SK-N-SH treated with all-trans-retinoic acid at 6 μM for 48 hours (cell line): ENCODE measurements around the gene GTPBP1.

ENCODE experiments used
- ATAC-seq: fragments of 200-7000 bp; cut with Tn5 transposase; 3 replicates; pipeline ENCODE4 v1.9.1; 2020; ENCODE audit warnings: mild to moderate bottlenecking, moderate library complexity
- ARNTL ChIP-seq: fragments of 450-650 bp; formaldehyde crosslinking; IDR thresholded peaks from 2 replicates; pipeline ENCODE4 v1.5.0; 2020; ENCODE audit warnings: low read depth, mild to moderate bottlenecking, moderate library complexity, borderline replicate concordance
- BACH2 ChIP-seq: fragments of 250-450 bp; sonication (Bioruptor Pico); IDR thresholded peaks from 2 replicates; pipeline ENCODE4 v1.9.0; 2021; ENCODE audit warnings: mild to moderate bottlenecking, borderline replicate concordance
- ESRRG ChIP-seq: fragments of 250-450 bp; sonication (Bioruptor Pico); IDR thresholded peaks from 2 replicates; pipeline ENCODE4 v1.6.1; 2021; ENCODE audit warnings: mild to moderate bottlenecking
- GLIS3 ChIP-seq: fragments of 250-450 bp; sonication (Bioruptor Pico); IDR thresholded peaks from 2 replicates; pipeline ENCODE4 v1.5.0; 2020; ENCODE audit warnings: mild to moderate bottlenecking, moderate library complexity
- ISL1 ChIP-seq: fragments of 250-450 bp; sonication (Bioruptor Pico); IDR thresholded peaks from 2 replicates; pipeline ENCODE4 v2.1.2; 2022; ENCODE audit warnings: mild to moderate bottlenecking, moderate library complexity
- OSR1 ChIP-seq: fragments of 250-450 bp; sonication (Bioruptor Pico); IDR thresholded peaks from 2 replicates; pipeline ENCODE4 v1.8.0; 2022; ENCODE audit warnings: moderate library complexity, mild to moderate bottlenecking, inconsistent platforms
- SNAI2 ChIP-seq: fragments of 250-450 bp; sonication (Bioruptor Pico); IDR thresholded peaks from 2 replicates; pipeline ENCODE4 v1.5.0; 2020; ENCODE audit warnings: mild to moderate bottlenecking, moderate library complexity
- TCF4 ChIP-seq: fragments of 250-450 bp; sonication (Bioruptor Pico); IDR thresholded peaks from 2 replicates; pipeline ENCODE4 v1.8.0; 2021; ENCODE audit warnings: mild to moderate bottlenecking, moderate library complexity, borderline replicate concordance
- TOX ChIP-seq: fragments of 250-450 bp; sonication (Bioruptor Pico); IDR thresholded peaks from 2 replicates; pipeline ENCODE4 v1.8.0; 2021; ENCODE audit warnings: mild to moderate bottlenecking, moderate library complexity, borderline replicate concordance
- ZC3H10 ChIP-seq: fragments of 250-450 bp; sonication (Bioruptor Pico); IDR thresholded peaks from 2 replicates; pipeline ENCODE4 v1.5.1; 2021; ENCODE audit warnings: mild to moderate bottlenecking, moderate library complexity
- ZFP3 ChIP-seq: fragments of 250-450 bp; sonication (Bioruptor Pico); IDR thresholded peaks from 2 replicates; pipeline ENCODE4 v1.5.0; 2020; ENCODE audit warnings: mild to moderate bottlenecking, moderate library complexity
- ZFP30 ChIP-seq: fragments of 450-650 bp; formaldehyde crosslinking; IDR thresholded peaks from 2 replicates; pipeline ENCODE4 v1.5.0; 2022; ENCODE audit warnings: mild to moderate bottlenecking, moderate library complexity
- ZNF565 ChIP-seq: fragments of 450-650 bp; formaldehyde crosslinking; conservative IDR thresholded peaks from 2 replicates; pipeline ENCODE4 v1.5.0; 2020; ENCODE audit warnings: low read depth, mild to moderate bottlenecking, moderate library complexity
- ZNF70 ChIP-seq: fragments of 450-650 bp; formaldehyde crosslinking; IDR thresholded peaks from 2 replicates; pipeline ENCODE4 v1.5.0; 2020; ENCODE audit warnings: mild to moderate bottlenecking, moderate library complexity
- ZNF8 ChIP-seq: fragments of 450-650 bp; formaldehyde crosslinking; IDR thresholded peaks from 2 replicates; pipeline ENCODE4 v1.5.0; 2020; ENCODE audit warnings: mild to moderate bottlenecking, moderate library complexity
- TF ChIP-seq, protein P1 (sequence below): fragments of 250-450 bp; sonication (Bioruptor Pico); IDR thresholded peaks from 2 replicates; pipeline ENCODE4 v1.8.0; 2021; ENCODE audit warnings: low read depth, mild to moderate bottlenecking, moderate library complexity, borderline replicate concordance
- TF ChIP-seq, protein P2 (sequence below): fragments of 250-450 bp; sonication (Bioruptor Pico); IDR thresholded peaks from 2 replicates; pipeline ENCODE4 v1.8.0; 2020; ENCODE audit warnings: mild to moderate bottlenecking, moderate library complexity, borderline replicate concordance
- TF ChIP-seq, protein P3 (sequence below): fragments of 250-450 bp; sonication (Bioruptor Pico); IDR thresholded peaks from 2 replicates; pipeline ENCODE4 v1.5.0; 2020; ENCODE audit warnings: mild to moderate bottlenecking, moderate library complexity
- TF ChIP-seq, protein P4 (sequence below): fragments of 250-450 bp; sonication (Bioruptor Pico); IDR thresholded peaks from 2 replicates; pipeline ENCODE4 v1.5.1; 2020; ENCODE audit warnings: low read depth, mild to moderate bottlenecking, moderate library complexity

The GTPBP1 gene

DNA sequence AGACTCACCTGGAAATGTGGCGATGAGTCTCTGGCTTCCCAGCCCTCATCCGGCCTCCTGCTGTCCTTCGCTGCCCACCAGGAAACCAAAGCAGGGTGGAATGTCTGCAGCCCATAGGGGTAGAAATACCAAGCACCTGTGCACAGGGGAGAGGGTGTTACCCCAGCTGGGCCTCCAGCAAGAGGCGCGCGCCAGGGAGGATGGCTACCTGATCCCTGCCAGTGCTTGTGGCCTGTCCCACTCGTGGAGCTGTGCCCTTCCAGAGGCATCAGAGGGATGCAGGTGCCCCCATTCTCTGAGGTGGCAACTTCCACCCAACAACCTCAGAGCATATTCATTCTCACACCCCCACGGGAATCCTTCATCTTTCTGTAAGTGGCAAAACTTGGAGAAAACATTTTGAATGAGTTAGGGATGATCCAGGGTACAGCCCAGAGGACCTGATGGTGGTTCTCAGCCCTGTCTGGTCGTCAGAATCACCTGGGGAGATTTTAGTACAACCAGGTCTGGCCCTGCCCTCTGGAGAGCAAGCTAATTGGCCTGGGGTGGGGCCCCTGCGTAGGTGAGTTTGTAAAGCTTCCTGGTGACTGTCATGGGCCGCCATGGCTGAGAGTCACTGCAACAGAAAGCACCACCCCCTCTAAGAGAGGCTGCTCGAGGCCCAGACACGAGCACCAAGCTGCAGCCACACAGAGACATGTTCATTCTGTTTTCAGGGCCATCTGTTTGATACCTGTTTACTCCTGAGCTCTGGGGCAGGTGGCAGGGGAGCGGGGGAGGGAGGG, 40.1 kb downstream of the GTPBP1 start:
- no peak for ATAC-seq

DNA sequence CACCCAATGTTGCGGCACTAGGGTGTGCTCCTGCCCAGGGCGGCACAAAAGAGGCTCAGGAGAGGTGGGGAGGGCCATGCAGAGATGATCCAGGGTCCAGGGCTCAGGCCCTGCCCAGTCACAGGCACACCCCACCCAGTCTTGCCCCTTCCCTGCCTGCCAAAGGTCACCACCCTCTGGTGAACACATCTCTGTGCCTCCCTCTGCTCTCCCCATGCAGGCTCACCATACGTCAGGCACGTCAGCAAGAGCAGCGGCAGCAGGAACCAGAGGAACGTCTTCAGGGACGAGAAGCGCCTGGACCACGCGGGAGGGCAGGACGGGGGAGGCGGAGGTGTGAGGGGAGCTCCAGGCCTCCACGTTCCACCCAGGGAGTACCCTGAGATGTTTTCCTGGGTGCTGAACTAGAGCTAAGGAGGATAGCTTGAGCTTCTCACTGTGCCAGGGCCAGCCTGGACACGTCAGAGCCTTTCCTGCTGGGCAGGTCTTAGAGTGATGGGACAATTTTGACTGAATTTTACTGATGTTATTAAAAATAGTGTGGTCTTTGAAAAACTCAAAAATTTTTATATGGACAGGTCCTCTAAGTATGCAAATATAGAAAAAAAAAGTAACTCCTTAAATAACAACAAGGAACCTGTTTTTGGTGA, 42.9 kb downstream of the GTPBP1 start:
- no peak for ATAC-seq
- TF ChIP-seq ZFP3 (CRISPR knock-in tag), result no peak
- no peak for TF ChIP-seq OSR1 (CRISPR knock-in tag)
- TF ChIP-seq ARNTL, result no peak
- no peak for TF ChIP-seq ZNF70 (CRISPR knock-in tag)
- TF ChIP-seq, protein P1, sequence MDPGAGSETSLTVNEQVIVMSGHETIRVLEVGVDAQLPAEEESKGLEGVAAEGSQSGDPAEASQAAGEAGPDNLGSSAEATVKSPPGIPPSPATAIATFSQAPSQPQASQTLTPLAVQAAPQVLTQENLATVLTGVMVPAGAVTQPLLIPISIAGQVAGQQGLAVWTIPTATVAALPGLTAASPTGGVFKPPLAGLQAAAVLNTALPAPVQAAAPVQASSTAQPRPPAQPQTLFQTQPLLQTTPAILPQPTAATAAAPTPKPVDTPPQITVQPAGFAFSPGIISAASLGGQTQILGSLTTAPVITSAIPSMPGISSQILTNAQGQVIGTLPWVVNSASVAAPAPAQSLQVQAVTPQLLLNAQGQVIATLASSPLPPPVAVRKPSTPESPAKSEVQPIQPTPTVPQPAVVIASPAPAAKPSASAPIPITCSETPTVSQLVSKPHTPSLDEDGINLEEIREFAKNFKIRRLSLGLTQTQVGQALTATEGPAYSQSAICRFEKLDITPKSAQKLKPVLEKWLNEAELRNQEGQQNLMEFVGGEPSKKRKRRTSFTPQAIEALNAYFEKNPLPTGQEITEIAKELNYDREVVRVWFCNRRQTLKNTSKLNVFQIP, result no peak
- TF ChIP-seq, protein P2, sequence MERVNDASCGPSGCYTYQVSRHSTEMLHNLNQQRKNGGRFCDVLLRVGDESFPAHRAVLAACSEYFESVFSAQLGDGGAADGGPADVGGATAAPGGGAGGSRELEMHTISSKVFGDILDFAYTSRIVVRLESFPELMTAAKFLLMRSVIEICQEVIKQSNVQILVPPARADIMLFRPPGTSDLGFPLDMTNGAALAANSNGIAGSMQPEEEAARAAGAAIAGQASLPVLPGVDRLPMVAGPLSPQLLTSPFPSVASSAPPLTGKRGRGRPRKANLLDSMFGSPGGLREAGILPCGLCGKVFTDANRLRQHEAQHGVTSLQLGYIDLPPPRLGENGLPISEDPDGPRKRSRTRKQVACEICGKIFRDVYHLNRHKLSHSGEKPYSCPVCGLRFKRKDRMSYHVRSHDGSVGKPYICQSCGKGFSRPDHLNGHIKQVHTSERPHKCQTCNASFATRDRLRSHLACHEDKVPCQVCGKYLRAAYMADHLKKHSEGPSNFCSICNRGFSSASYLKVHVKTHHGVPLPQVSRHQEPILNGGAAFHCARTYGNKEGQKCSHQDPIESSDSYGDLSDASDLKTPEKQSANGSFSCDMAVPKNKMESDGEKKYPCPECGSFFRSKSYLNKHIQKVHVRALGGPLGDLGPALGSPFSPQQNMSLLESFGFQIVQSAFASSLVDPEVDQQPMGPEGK (CRISPR knock-in tag), result no peak
- no peak for TF ChIP-seq ISL1 (CRISPR knock-in tag)
- TF ChIP-seq ZC3H10 (CRISPR knock-in tag), result no peak
- no peak for TF ChIP-seq ZNF8 (CRISPR knock-in tag)
- TF ChIP-seq ZFP30, result no peak

More for the DNA sequence above, 40.1 kb downstream of the GTPBP1 start:
- TF ChIP-seq ZFP30 (no peak), BACH2 (CRISPR knock-in tag) (no peak), ARNTL (no peak), ZNF70 (CRISPR knock-in tag) (no peak), TOX (CRISPR knock-in tag) (no peak), ZFP3 (CRISPR knock-in tag) (no peak)

DNA sequence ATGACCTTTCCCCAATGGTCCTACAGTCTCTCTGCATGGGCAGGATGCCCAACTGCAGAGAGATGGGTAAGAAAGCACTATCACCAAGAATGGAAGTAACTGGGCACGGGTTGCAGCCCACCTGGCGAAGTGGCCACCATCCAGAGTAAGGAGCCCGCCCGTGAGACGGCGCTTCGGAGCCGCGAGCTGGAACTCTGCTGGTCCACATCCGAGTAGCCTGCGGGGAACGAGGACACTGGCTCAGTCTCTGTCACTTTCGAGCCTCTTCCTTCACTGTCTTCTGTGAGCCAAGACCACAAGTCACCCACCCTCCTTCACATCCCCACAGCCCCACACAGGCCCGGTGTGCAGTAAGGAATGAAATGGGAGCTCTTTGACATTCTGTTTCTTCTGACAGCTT, 44.4 kb downstream of the GTPBP1 start:
- no peak for ATAC-seq
- no peak for TF ChIP-seq ARNTL
- TF ChIP-seq ZFP3 (CRISPR knock-in tag), result no peak
- no peak for TF ChIP-seq BACH2 (CRISPR knock-in tag)
- TF ChIP-seq ZNF8 (CRISPR knock-in tag), result no peak
- TF ChIP-seq, protein P3, sequence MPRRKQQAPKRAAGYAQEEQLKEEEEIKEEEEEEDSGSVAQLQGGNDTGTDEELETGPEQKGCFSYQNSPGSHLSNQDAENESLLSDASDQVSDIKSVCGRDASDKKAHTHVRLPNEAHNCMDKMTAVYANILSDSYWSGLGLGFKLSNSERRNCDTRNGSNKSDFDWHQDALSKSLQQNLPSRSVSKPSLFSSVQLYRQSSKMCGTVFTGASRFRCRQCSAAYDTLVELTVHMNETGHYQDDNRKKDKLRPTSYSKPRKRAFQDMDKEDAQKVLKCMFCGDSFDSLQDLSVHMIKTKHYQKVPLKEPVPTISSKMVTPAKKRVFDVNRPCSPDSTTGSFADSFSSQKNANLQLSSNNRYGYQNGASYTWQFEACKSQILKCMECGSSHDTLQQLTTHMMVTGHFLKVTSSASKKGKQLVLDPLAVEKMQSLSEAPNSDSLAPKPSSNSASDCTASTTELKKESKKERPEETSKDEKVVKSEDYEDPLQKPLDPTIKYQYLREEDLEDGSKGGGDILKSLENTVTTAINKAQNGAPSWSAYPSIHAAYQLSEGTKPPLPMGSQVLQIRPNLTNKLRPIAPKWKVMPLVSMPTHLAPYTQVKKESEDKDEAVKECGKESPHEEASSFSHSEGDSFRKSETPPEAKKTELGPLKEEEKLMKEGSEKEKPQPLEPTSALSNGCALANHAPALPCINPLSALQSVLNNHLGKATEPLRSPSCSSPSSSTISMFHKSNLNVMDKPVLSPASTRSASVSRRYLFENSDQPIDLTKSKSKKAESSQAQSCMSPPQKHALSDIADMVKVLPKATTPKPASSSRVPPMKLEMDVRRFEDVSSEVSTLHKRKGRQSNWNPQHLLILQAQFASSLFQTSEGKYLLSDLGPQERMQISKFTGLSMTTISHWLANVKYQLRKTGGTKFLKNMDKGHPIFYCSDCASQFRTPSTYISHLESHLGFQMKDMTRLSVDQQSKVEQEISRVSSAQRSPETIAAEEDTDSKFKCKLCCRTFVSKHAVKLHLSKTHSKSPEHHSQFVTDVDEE (CRISPR knock-in tag), result no peak
- no peak for TF ChIP-seq ZFP30
- no peak for TF ChIP-seq ZC3H10 (CRISPR knock-in tag)
- TF ChIP-seq, protein P4, sequence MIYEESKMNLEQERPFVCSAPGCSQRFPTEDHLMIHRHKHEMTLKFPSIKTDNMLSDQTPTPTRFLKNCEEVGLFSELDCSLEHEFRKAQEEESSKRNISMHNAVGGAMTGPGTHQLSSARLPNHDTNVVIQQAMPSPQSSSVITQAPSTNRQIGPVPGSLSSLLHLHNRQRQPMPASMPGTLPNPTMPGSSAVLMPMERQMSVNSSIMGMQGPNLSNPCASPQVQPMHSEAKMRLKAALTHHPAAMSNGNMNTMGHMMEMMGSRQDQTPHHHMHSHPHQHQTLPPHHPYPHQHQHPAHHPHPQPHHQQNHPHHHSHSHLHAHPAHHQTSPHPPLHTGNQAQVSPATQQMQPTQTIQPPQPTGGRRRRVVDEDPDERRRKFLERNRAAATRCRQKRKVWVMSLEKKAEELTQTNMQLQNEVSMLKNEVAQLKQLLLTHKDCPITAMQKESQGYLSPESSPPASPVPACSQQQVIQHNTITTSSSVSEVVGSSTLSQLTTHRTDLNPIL (CRISPR knock-in tag), result no peak
- TF ChIP-seq ZNF565, result no peak
- no peak for TF ChIP-seq ZNF70 (CRISPR knock-in tag)
- no peak for TF ChIP-seq SNAI2 (CRISPR knock-in tag)
- no peak for TF ChIP-seq ISL1 (CRISPR knock-in tag)
- no peak for TF ChIP-seq TOX (CRISPR knock-in tag)
- TF ChIP-seq, protein P1, result no peak
- no peak for TF ChIP-seq ESRRG (CRISPR knock-in tag)
- TF ChIP-seq GLIS3 (CRISPR knock-in tag), result no peak
- TF ChIP-seq OSR1 (CRISPR knock-in tag), result no peak
- no peak for TF ChIP-seq TCF4 (CRISPR knock-in tag)
- TF ChIP-seq, protein P2 (CRISPR knock-in tag), result no peak
